SH-SY5Y (cell line): ENCODE measurements around the gene OPCML.

Experiments used
- GATA2 ChIP-seq: IDR thresholded peaks from 2 replicates; pipeline ENCODE4 v1.6.1; 2011; ENCODE audit warnings: mild to moderate bottlenecking, low read depth, low read length
- GATA3 ChIP-seq: IDR thresholded peaks from 2 replicates; pipeline ENCODE4 v1.6.1; 2011; ENCODE audit warnings: low read depth, mild to moderate bottlenecking, low read length, moderate library complexity

OPCML gene

GRCh38 chr11:132650969-132651720, 881.2 kb downstream of the OPCML start:
- TF ChIP-seq GATA2 (no peak), GATA3 (no peak)

DNA sequence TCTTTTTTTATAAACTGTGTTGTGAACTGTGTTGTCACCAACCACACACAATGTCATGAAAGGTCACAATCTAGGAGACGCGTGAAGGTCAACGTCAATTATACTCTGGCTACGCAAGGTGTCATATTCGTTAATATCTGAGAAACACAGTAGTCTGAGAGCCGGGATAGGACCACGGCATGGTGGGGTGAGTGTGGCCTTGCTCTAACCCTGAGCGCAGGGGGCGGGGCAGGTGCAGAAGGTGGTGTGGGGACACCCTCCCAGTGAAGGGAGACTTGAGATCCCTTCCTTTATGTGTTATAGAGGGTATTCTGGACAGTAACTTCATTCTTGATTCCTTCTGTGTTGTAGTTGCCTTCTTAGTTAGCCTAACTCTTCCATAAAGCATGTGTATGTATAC, 883.0 kb downstream of the OPCML start:
- no peak for TF ChIP-seq GATA2
- no peak for TF ChIP-seq GATA3

DNA sequence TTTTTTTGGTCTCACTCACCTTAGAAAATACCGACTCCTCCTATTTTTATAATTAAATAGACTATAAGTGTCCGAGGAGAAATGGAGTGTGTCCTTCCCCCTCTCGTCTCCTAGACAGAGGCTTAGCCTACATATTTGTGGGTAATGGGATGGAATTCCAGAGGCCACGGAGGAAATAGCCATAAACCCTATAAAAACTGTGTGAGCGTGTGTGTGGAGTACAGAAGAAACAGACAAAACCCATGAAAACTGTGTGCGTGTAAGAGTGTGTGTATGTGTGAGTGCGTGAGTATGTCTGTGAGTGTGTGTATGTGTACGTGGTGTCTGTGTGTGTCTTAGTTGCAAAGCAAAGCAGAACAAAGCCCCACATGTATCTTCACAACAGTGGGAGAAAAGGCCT, 883.5 kb downstream of the OPCML start:
- TF ChIP-seq GATA3 = no peak
- no peak for TF ChIP-seq GATA2

- TF ChIP-seq GATA3 = no peak
- TF ChIP-seq GATA2 = no peak
Observed at GRCh38 chr11:132646890-132647289, 885.4 kb downstream of the OPCML start.

DNA sequence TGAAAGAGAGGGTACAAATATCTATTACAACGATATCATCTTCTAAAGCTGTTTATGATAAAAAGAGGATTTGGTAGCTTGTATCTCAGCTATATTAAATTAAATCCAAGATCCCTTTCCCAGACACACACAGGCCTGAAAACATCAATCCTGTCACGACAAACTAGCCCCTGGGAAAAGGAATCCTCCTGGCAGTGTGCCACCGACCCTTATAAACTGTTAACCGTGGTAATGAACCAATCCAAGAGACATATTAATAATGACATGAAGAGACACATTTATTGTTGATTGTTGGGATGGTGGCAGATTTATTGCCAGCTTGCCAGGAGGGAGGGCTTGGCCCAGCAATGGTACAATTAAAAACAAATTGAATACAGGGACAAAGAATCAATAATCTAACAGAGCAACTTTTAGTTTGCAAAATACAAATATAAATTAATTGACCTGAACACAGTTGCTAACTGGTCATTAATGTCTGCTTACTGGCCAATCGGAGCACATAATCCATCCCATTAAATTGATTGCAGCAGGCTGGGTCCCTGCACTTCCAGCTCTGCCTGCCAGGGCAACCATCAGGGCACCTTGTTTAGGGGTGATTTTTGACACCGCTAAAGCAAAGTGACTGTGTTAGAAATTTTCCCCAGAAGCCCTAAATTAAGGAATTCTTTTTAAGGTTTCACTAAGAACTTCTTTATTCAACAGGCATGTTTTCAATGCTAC, 887.6 kb downstream of the OPCML start:
- TF ChIP-seq GATA3 (no peak), GATA2 (no peak)

- TF ChIP-seq GATA3 = no peak
- TF ChIP-seq GATA2 = no peak
Observed at GRCh38 chr11:132643239-132643638, 889.1 kb downstream of the OPCML start.

DNA sequence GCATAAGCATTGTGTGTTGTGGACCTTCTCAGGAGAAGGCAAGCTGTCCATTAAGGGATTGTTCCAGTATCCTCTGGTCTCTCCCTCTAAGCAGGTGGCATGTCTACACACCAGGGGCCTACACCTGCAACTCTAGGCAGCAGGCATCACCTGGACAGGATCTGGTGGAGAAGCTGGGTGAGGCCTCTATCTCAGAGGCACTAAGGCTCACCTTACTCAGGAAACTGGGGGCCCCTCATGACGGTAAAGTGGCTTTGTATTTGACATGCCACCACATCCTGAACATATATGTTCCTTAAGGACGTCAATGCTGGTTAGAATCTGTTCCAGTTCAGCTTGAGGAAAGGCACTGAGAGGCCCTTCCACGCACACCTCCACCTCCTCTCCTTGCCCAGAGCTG, 891.3 kb downstream of the OPCML start:
- no peak for TF ChIP-seq GATA2
- no peak for TF ChIP-seq GATA3

GRCh38 chr11:132639986-132640385, 892.3 kb downstream of the OPCML start:
- TF ChIP-seq GATA3 (no peak), GATA2 (no peak)

GRCh38 chr11:132639403-132639802, 892.9 kb downstream of the OPCML start:
- TF ChIP-seq GATA3 = no peak
- no peak for TF ChIP-seq GATA2

GRCh38 chr11:132638423-132638822, 893.9 kb downstream of the OPCML start:
- TF ChIP-seq GATA2 = no peak
- no peak for TF ChIP-seq GATA3

DNA sequence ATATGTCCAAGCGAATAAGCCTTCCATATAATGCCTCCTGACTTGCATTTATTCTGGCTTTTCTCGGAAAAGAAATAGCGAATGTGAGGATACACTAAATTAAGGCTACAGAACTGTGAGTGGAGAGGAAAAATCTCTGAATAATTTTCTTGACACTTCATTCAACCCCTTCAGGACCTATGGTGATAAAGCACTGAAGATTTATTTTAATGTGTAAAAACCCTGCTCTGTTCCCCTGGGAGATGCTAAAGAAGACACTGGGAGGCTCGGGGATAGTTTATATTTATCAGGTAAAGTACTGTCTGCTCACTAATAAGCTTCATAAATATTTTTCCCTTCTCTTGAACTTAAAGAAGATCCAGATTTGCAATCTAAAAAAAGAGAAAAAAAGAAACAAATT, 895.8 kb downstream of the OPCML start:
- no peak for TF ChIP-seq GATA2
- TF ChIP-seq GATA3 = no peak

- TF ChIP-seq GATA2 (peak; percentile 81), GATA3 (no peak)
Observed at GRCh38 chr11:132632641-132633124, 899.6 kb downstream of the OPCML start.

- no peak for TF ChIP-seq GATA3
Observed at GRCh38 chr11:132631989-132632388, 900.3 kb downstream of the OPCML start.

DNA sequence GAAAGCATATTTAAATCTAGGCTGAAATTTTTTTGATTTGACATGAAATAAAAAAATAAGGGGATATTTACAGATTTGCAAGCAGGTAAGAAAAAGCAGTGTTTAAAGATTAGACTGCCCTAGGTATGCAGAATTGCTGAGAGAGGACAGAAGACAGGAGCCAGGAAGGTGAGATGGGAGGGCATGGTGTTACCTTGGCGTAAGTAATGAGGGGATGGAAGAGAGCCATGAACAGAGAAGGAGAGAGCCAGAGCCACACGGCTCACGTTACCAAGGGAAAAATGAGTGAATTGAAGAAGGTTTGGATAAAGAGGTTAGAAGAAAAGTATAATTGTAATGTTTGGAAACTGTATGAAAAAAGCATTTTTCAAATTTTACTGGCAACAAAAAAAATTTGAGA, 904.3 kb downstream of the OPCML start:
- TF ChIP-seq GATA3 (no peak), GATA2 (no peak)

- TF ChIP-seq GATA3 = no peak
- TF ChIP-seq GATA2 = no peak
Observed at GRCh38 chr11:132626446-132626845, 905.9 kb downstream of the OPCML start.

- TF ChIP-seq GATA2 = no peak
- no peak for TF ChIP-seq GATA3
Observed at GRCh38 chr11:132623511-132623910, 908.8 kb downstream of the OPCML start.
